Activated CD4-positive, alpha-beta T cell treated with anti-CD3 and anti-CD28 coated beads, Interleukin-2, amount 50 U/mL, for 48 hours (primary cell): Measurements from ENCODE around the gene SORCS2.

Experiments used
- DNase-seq, 2 experiments: peaks; one replicate each; pipeline ENCODE4 v3.0.0-alpha.2; 2020

SORCS2 gene

DNA sequence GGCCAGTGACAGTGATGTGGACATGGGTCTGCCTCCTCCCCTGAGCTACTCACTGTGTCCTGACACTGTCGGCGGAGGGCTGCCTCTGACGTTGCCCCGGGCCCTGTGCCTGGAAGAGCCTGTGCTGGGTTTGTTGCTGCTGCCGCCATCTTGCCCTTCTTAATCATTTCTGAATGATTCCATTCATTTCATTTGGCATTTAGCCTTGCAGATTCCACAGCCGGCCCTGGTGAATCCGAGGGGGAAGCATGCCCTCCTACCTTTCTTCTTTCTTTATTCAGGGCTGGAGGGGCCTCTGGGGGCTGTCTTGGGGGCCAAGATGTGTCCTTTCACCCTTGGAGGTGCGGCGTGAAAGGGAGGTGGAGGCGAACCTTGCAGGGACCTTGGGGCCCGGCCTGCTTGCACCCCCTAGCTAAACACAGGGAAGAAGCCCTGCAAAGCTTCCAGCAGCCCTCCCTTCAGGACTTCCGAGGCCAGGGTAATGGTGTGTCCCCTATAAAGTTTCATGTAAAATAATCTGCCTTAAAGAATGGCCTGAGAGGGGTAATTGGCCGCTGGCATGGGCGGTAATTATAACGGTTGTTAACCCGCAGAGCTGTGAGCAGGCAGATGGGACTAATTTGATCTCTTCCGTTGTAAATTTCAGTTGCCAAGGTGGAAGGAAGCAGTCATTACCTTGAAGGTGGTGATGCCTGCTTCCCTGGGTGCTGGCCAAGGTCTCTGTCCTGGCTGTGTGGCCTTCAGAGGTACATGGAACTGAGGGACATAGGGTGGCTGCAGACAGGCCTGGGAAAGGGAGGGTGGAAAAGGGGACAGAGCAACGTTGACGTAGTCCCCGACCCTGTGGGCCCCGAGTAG lies 150.1 kb downstream of the SORCS2 start:
- DNase-seq = no peak

DNA sequence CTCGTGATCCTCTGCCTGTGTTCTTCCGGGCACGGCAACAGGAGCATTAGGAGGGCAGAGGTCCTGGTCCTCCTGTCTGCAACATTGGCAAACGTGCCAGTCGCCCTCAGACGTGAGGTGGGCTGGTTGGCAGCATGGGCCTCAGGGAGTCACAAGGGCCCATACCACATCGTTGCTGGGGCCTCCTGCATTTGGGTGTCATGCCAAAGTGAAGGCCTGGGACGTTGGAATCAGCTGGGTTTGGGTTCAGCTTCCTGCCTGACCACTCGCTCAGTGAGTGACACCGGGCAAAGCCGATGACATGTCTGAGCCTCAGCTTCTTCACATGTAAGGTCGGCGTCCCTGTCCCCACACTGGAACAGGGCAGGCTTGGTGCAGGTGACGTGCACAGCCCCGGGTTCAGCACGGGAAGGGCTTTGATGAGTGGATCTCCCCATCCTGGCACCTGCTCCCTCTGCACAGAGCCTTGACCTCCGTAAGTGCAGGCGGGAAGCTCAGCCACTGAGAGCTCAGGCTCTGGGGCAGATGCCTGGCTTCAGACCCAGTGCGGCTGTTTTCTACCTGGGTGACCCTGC lies 150.8 kb downstream of the SORCS2 start:
- DNase-seq = no peak

DNA sequence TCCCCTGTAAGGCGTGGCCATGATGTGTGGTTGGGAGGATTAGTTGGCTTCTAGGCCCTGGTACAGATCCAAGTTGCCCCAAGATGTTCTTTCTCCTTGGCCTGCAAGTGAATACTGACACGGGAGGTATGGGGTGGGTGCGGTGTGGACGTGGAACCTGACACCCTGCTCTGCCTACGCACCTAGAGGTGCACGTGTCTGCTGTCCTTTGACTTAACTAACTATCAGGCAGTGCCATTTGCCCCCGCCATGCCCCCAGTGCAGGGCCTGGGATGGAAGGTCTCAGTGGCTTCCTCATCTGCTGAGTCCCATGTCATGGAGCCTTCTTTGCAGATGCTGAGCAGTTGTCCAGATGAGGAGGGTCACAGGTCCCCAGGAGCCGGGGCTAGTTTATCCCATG lies 151.6 kb downstream of the SORCS2 start:
- no peak for DNase-seq

DNA sequence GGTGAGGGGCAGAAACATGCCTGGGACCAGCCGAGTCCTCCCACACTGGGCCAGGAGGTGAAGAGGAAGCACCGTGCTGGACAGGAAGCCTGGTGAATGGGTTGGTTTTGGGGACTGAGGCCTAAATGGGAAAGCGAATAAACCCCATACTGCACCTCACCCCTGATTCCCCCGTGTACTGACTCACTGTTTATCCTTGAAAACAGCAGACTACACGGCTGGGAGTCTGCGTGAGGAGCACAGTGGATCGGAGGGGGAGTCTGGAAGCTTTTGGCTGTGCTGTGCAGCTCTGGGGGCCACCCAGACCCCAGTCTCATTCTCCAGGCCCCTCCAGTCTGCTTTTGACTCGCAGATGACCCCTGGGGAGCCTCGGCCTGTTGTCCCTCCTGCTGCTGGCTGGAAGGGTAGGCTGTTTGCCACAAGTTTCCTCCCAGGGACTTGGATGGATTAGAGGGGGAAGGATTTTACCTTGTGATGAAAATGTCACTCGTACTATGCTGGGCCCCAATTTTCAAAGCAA lies 152.4 kb downstream of the SORCS2 start:
- no peak for DNase-seq

DNA sequence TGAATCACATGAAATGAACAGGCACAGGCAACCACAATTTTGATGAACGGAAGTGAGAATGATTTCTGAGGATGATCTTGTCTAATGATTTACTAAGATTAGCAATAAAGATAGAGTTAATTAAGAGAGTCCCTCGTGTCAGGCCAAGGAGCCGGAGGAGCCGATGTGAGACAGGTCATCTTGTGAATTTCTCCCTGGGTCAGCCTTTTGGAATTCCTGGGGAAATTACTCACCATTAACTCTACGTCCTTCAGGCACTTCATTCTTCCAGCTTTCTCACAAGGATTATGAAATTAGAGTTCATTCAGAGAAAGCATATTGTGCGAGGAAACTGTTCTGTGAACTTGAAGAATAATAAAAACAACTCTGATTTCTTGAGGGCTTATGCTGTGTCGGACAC lies 155.6 kb downstream of the SORCS2 start:
- no peak for DNase-seq

DNA sequence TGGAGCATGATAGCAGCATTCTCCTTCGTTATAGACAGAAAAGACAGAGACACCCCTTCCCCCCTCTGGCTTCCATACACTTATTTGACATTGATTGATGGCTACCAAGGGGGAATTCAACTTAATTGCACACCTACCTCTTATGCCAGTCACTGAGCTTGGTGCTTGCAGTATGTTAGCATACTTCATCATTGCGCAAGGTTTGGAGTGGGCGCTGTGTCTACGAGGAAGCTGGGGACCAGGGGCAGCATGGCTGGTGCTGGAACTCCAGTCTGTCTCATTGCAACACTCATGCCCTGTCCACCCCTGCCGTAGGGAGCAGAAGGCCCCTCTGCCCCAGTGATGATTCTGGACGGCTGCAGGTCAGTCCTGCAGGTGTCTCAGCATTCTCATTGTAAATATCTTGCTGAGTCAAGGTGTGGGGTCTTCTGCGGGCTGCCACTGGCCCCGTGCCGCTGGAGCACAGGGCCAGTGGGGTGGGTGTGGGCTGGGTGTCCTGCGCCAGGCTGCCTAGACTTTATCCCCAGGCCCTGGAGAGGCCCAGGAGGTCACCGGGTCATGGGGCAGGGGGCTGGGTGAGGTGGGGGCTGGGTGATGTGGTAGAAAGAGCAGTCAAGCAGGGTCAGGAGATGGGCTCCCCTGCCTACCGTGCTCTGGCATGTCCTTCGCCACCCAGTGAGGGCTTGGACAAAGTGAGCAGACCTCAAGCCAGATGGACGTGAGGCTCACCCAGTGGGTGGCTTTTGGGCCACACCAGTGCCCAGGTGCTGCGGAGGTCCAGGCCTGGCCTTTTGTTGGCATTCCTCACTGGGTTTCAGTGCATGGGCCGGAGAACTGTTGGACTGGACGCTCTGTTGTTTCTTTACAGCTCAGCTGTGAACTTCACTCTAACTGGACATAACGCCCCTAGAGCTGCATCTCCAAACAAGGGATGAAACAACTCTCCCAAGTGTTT lies 156.9 kb downstream of the SORCS2 start:
- DNase-seq = no peak

DNA sequence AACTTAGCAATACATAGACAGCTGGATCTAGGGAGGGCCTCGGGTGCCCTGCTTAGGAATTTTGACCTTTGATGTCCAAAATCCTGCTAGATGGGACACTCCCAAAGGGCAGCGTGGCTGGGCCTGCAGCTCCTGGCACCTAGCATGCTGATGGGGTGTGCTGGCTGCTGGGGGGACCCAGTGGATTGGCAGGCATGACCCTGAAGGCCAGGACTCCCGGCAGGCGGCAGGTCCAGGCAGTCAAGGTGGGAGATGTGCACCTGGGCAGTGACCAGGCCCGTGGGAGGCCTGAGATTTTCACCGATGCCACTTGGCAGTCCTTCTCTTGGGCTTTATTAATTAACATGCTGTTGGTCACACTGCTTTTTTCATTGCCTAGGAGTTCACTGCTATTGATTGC lies 158.1 kb downstream of the SORCS2 start:
- no peak for DNase-seq

DNA sequence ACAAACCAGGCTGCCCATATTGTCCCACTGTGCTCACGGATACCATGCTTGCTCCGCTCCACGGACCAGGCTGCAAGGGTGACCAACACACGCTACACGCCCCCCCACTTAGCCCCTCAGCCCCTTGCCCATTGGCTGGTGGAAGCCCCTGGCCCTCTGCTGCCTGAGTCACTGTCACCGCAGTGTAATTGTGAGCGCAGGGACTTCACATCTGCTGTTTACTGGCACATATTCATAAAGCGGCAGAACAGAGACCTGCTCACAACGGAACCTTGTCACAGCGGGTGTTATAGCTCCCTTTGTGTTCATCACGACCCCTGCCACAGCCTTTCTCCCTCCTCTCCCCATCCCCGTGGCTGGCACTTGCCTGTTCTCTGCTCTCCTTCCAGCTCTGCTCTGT lies 158.7 kb downstream of the SORCS2 start:
- DNase-seq = no peak

DNA sequence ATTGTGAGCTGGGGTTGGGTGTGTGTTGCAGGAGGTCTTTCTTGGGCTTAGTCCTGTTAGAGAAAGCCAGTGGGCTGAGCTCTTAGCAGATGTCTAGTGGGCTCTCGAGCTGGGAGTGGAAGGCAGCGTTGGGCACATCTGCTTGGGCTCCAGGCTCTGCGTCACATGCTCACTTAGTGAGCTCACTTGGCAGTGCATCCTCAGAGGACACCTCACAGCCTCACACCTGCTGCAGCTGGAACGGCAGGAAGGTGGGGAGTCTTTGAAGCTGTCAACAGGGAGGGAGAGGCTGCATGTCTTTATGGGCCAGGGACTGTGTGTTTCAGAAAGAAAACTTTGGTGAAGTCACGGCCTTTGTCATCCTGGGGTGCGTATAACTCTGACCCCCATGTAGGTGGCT lies 160.1 kb downstream of the SORCS2 start:
- no peak for DNase-seq

DNA sequence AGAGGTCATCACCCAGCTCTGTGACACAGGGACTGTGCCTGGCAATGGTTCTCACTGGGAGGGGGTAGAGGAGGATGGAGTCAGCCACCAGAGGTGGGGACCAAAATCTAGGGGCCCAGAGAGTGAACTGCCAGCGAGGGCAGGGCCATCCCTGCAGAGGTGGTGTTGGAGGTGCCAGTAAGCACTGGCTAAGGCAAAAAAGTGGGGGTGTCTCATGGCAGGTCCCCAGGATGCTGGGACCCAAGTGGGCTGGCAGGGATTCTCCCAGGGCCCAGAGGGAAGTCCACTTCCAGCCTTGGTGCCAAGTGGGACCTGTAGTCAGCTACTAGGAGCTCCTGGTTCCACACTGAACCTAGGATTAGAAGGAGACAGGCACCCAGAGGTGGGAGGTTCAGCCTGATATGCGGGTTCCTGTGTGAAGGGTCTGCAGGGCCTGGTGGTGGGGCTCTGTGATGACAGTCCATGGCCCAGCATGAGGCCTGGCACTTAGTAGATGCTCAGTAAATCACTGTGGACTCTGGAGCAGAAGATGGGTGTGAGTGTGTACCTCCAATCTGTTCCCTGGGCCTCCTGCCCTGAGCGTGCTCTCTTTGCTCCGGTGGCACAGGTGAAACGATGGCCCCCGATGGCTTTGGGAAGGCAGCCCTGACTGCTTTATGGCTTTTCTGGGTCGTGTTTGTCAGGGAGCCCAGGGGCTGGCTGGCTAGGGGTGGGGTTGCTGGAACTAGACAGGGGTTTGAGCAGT lies 160.9 kb downstream of the SORCS2 start:
- DNase-seq = no peak

DNA sequence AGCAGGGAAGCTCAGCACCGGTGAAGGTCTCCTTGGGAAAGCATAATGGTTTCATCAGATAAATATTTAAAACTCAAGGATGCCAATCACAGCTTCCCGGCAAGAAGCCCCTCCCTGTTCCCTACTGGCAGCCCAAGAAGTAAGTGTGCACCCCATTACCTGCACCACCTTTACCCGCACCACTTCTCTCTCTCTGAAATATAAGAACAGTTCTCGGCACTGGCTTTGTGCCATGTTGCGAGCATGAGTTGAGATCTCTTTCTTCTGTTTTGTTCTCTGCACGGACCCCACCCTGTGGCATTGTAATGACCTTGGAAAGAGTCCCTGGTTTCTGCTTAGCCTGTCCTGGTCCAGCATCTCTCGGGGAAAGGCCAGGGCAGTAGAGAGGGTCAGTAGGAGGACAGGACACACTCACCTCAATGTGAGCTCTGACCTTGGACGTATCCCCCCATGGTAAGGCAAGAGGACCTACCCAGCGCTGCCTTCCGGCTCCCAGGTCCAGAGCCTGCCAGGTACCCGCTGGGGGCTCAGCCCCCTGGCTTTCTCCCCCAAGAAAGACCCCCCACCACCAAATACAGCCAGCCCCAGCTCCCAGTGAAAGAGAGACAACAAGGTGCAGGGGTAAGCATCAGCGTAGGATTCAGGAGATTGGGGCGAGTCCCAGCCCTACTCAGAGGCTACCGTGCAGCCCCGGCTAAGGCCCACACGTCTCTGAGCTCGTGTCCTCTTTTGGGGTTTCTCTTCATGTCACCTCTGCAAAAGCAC lies 161.7 kb downstream of the SORCS2 start:
- DNase-seq = no peak

DNA sequence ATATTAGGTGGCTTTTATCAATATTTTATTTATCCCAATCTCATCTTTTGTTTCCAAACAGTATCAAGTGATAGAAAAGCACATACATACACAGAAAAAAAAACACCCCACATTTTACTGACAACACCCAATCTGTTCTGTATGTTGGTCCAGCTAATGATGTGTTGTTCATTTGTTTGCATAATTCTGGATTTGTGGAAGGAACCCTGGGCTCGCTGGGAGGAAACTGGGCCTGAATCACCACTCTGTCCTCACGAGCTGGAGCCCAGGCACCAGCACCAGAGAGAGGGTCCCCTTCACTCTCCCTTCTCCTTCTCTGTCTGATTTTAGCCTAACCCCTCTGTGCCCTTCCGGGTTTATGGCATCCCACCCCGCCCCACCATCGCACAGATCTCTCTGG lies 162.6 kb downstream of the SORCS2 start:
- DNase-seq = no peak

DNA sequence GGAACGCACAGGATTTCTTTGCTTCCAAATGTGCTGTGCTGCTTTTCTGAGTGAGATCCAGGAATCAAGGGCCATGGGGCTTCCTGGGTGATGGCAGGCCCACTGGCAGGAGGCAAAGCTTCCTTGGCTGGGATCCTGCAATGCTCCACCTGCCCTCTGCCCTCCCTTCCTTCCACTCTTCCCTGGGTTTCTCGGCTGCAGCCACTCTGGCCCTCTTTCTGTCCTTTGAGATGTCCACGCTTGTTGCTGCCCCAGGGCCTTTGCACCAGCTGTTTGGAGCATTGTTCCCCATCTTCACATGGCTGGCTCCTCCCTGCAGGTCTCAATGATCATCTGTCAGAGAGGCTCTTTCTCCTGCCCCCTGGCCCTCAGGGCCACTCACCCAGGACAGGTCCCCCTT lies 163.5 kb downstream of the SORCS2 start:
- DNase-seq = no peak

DNA sequence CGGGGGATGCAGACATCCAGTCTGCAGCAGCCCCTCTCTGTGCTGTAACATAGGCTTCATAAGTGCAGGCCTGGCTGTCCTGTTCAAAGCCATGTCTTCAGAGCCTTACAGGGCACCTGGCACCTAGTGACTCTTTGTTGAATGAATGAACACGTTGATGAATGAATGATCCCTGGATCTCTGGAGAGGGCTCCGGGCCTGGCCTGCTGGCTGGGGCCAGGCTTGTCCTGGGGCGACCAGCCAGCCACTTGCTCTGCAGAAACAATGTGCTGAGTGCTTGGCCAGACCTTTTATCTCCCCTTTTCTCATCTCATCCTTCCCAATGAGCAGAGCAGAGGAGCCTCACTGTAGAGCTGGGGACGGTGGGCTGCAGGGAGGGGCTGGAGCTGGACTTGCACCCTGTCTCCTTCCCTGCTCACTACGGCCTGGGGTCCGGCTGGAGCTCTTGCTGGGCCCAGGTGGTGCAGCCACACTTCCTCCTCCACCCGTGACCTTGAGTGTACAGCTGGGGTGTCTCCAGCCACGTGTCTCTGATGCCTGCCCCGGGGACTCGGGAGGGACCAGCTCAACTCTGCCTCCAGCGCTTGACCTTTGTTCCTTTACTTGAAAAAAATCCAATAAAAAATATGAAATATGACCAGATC lies 164.5 kb downstream of the SORCS2 start:
- no peak for DNase-seq

DNA sequence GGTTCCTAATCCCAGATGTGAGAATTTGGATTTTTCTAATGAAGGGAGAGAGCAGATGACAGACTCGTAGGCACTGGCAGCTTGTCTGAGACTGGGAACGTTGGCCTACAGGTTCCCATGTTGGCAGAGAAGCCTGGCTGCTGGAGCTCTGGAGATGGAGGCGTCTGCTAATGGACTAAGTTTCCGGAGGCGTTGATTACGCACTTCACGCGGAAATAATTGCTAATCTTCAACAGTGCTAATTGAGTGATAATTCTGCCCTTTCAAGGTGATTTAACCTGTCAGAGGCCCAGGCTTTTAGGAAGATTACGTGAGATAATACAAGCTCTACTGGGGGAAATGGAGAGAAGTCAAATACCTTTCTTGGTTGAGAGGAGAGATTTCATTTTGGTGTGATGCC lies 165.0 kb downstream of the SORCS2 start:
- no peak for DNase-seq

DNA sequence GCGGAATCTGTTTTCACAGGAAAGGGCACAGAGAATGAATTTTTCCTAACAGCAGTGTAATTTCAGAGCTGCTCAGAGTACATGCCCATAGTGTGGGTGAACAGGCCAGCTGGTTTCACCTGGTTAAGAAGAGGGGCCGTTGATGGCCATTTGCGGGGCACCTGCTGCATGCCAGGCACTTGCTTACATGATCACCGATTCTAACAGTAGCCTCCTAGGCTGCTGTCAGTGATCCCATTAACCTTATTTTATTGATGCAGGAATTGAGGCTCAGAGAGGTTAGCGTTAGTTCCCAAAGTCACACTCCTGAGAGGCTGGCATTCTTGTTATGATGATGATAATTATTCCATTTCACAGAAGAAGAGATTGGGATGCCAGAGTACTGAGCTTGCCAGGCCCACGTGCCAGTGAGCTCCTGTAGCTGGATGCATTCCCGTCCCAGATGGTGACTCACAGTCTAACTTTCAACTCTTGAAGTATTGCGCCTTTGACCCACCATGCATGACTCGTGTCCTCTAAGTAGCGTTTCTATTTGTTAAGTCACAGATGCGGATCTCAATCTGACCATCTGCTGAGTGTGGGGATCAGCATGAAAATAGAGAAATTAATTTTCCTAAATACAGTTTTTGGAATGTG lies 165.9 kb downstream of the SORCS2 start:
- DNase-seq = no peak

DNA sequence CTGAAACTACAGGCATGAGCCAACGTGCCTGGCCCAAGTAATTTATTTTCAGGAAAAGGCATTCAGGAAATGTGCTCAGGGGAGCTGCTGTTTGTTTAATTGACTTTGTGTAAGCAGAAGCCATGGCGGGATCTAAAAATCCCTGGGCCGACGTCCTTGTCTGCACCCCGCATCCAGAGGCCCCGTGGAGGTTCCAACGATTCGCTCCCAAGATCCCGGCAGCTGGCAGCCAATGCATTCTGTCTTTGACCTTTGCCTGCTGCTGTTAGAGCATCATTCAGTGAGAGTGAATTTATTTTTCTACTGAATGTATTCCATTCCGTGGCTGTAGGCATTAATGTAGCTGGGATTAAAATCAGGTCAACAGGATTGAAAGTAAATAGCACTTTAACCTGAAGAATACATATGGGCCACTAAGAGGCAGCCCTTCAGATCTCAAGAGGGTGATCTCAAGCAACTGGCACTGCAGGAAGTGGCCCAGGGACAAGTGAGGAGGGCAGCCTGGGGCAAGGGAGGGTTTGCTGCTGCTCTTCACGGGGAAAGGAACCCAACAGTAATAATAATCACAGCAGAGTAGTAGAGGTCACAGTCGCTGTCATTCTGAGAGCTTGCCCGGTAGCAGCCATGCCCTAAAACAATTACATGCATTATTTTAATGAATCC lies 167.2 kb downstream of the SORCS2 start:
- DNase-seq = no peak

DNA sequence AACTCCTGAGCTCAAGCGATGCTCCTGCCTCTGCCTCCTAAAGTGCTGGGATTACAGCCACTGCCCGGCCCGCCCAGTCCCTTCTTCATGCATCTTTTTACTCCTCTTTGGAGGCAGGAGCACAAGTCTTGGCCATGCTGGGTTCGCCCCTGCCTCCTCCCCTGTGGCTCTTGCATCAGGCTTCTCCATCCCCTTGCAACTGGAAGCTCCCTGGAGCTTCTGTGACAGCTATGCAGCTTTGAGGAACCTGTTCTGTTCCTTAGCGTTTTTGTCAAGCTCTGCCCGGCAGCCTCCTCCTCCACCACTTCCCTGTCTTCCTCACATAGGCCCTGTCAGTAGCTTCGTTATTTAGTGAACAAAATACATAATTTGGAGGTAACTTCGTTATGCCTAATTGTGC lies 168.5 kb downstream of the SORCS2 start:
- DNase-seq = no peak

DNA sequence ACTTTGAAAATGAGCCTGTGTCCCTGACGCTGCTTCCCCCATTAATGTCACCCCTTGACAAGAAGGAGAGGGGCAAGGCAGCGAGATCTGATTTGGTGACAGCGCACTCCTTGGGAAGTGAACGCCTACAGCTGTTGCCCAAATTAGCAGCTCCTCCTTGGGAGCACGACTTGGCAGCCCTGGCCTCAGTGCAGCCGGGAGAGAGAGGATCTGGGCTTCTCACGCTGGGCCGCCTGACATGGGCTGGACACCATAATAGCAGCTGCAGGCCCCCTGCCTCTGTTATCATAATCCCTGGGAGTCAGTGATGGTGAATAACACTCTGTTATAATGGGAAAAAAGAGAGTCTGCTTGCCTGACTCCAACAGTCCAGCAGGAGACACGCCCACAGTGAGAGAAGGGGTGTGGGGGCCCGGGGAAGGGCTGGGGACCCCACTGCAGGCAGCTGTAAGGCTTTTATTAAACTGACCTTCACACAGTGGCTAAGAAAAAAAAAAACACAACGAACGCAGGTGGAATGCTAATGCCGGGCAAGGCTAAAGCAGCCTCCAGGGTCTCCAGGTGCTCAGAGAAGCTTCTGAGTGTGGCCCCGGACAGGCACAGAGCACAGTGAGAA lies 169.1 kb downstream of the SORCS2 start:
- DNase-seq = no peak

DNA sequence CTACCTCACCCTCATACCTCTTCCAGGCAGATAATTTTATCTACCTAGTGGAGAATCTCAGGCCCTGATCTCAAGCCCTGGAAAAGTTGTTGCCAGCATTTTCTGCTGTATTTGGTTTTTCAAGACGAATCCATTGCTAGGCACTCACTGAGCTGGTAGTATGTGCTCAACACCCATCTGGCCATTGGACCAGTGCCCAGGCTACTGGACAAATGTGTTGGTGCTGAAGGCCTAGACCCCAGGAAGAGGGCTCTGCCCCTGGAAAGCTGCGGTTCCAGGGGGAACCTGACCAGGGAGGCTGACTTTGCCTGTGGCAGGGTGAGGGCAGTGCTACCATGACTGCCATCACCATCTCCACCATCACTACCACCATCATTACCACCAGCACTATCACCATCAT lies 170.0 kb downstream of the SORCS2 start:
- no peak for DNase-seq
